HepG2 (cell line): ENCODE data around the gene ADGRL3. TPM values are rescaled to one million over a fixed set of nuclear protein-coding genes. Genes with fewer than 3 reads are reported as not detected.
A peak's percentile ranks its signal among the peaks of the same experiment; 100 is the strongest.

Experiments
- CBX1 ChIP-seq: IDR thresholded peaks from one replicate; pipeline ENCODE4 v1.6.1; 2016; ENCODE audit warnings: antibody characterized with exemption, low read depth
- FOXC1 ChIP-seq: sonication (generic); formaldehyde crosslinking; IDR thresholded peaks from 2 replicates; pipeline ENCODE4 v1.8.0; 2022; ENCODE audit warnings: mild to moderate bottlenecking, missing genetic modification reagents, borderline replicate concordance
- FOXK2 ChIP-seq: fragments of 450-650 bp; IDR thresholded peaks from 2 replicates; pipeline ENCODE4 v1.6.1; 2016
- GATAD2A ChIP-seq: IDR thresholded peaks from 2 replicates; pipeline ENCODE4 v1.6.1; 2016
- HNF4A ChIP-seq: sonication (generic); formaldehyde crosslinking; IDR thresholded peaks from 2 replicates; pipeline ENCODE4 v1.4.0; 2020; ENCODE audit warnings: missing genetic modification reagents
- HNF4G ChIP-seq, 2 experiments: sonication (generic) in 1 of 2; formaldehyde crosslinking in 1 of 2; IDR thresholded peaks; 2 replicates each; pipeline versions ENCODE4 v1.4.0 to v1.6.1; 2011 to 2020; ENCODE audit warnings: borderline replicate concordance in 2 of 2, low read depth in 2 of 2, mild to moderate bottlenecking in 2 of 2, low read length in 1 of 2, missing genetic modification reagents in 1 of 2, moderate library complexity in 1 of 2
- KDM5B ChIP-seq: sonication (generic); formaldehyde crosslinking; IDR thresholded peaks from 2 replicates; pipeline ENCODE4 v1.4.0; 2020; ENCODE audit warnings: missing genetic modification reagents, mild to moderate bottlenecking, borderline replicate concordance
- NR2C2 ChIP-seq: sonication (generic); formaldehyde crosslinking; IDR thresholded peaks from 2 replicates; pipeline ENCODE4 v1.4.0; 2020; ENCODE audit warnings: missing genetic modification reagents, mild to moderate bottlenecking, moderate library complexity, borderline replicate concordance
- POGK ChIP-seq: sonication (generic); formaldehyde crosslinking; conservative IDR thresholded peaks from 2 replicates; pipeline ENCODE4 v1.8.0; 2022; ENCODE audit warnings: mild to moderate bottlenecking, moderate library complexity, missing genetic modification reagents
- RFX1 ChIP-seq: fragments of 450-650 bp; IDR thresholded peaks from 2 replicates; pipeline ENCODE4 v1.6.1; 2017
- SOX13 ChIP-seq, 3 experiments: fragments of 450-650 bp in 1 of 3; sonication (generic) in 1 of 3; formaldehyde crosslinking in 1 of 3; IDR thresholded peaks in 2 of 3; conservative IDR thresholded peaks in 1 of 3; 2 replicates each; pipeline versions ENCODE4 v1.5.0 to v1.6.1; 2016 to 2020; ENCODE audit warnings: antibody characterized with exemption in 1 of 3, mild to moderate bottlenecking in 1 of 3, missing compliant biosample characterization in 1 of 3, missing genetic modification reagents in 1 of 3, moderate library complexity in 1 of 3
- SRY ChIP-seq: sonication (generic); formaldehyde crosslinking; IDR thresholded peaks from 2 replicates; pipeline ENCODE4 v1.8.0; 2022; ENCODE audit warnings: mild to moderate bottlenecking, missing genetic modification reagents
- ZBTB2 ChIP-seq: sonication (generic); formaldehyde crosslinking; IDR thresholded peaks from 2 replicates; pipeline ENCODE4 v1.8.0; 2022; ENCODE audit warnings: low read depth, missing genetic modification reagents
- ZNF207 ChIP-seq: fragments of 450-650 bp; IDR thresholded peaks from 2 replicates; pipeline ENCODE4 v1.6.1; 2016; ENCODE audit warnings: antibody characterized with exemption, borderline replicate concordance
- ZNF296 ChIP-seq: sonication (generic); formaldehyde crosslinking; conservative IDR thresholded peaks from 2 replicates; pipeline ENCODE4 v1.5.0; 2020; ENCODE audit warnings: mild to moderate bottlenecking, missing genetic modification reagents
- ZNF530 ChIP-seq: sonication (generic); formaldehyde crosslinking; IDR thresholded peaks from 2 replicates; pipeline ENCODE4 v1.5.0; 2020; ENCODE audit warnings: low read depth, mild to moderate bottlenecking, missing genetic modification reagents
- ZNF75D ChIP-seq: sonication (generic); formaldehyde crosslinking; IDR thresholded peaks from 2 replicates; pipeline ENCODE4 v1.8.1; 2023; ENCODE audit warnings: missing genetic modification reagents, mild to moderate bottlenecking, borderline replicate concordance
- ZNF790 ChIP-seq: sonication (generic); formaldehyde crosslinking; IDR thresholded peaks from 2 replicates; pipeline ENCODE4 v1.8.0; 2022; ENCODE audit warnings: missing genetic modification reagents, mild to moderate bottlenecking, borderline replicate concordance
- polyA plus RNA-seq, 8 experiments: library from polyadenylated mRNA; depleted of rRNA in 3 of 8; stranded (reverse) in 7 of 8; unstranded in 1 of 8; fragments of >200 nt; fragmentation: Illumina TruSeq in 4 of 8; extraction: Trizol in 4 of 8; gene quantifications; 2 replicates each; pipeline versions ENCODE4 v1.2.1 to v1.2.3, GENCODE V29; 2011 to 2016; ENCODE audit warnings: low read depth in 4 of 8, missing spikeins in 1 of 8, mixed read lengths in 1 of 8; ENCODE audit not compliant: insufficient read depth in 1 of 8
- total RNA-seq, 5 experiments: library from RNA; depleted of rRNA; stranded (reverse); fragments of >200 nt; fragmentation: Illumina TruSeq; extraction: Trizol; gene quantifications; 2 replicates each; pipeline ENCODE4 v1.2.3, GENCODE V29; 2016; ENCODE audit warnings: low read depth in 1 of 5
- TF ChIP-seq, protein P1 (sequence below): sonication (generic); formaldehyde crosslinking; IDR thresholded peaks from 2 replicates; pipeline ENCODE4 v1.5.0; 2020; ENCODE audit warnings: missing genetic modification reagents
- TF ChIP-seq, protein P2 (sequence below): sonication (generic); IDR thresholded peaks from 2 replicates; pipeline ENCODE4 v1.6.1; 2016; ENCODE audit warnings: low read depth, borderline replicate concordance
- TF ChIP-seq, protein P3 (sequence below): sonication (generic); formaldehyde crosslinking; IDR thresholded peaks from 2 replicates; pipeline ENCODE4 v1.4.0; 2020; ENCODE audit warnings: low read depth, missing genetic modification reagents

ADGRL3 gene
- total and polyA plus RNA-seq, 2 of the 13 experiments (the other 11 are each of a cell fraction or from before 2014, with no cell fraction given): 0.04 to 0.05 TPM

- TF ChIP-seq POGK (CRISPR knock-in tag): no peak
- TF ChIP-seq GATAD2A (CRISPR knock-in tag): 0 out of 2 replicates have a peak, but pooled peaks have one; percentile 12
- peak; percentile 26; the same call in 1 of the 2 replicates for TF ChIP-seq HNF4G (IDR thresholded peaks at IDR 0.05; ENCODE audit: borderline replicate concordance, low read depth, low read length)
- no peak; the same call in 1 of the 2 replicates for TF ChIP-seq HNF4G (CRISPR knock-in tag; IDR thresholded peaks at IDR 0.05; ENCODE audit: borderline replicate concordance, low read depth)
- TF ChIP-seq ZNF530 (CRISPR knock-in tag): no peak
- TF ChIP-seq SRY (CRISPR knock-in tag): no peak
- no peak for TF ChIP-seq SOX13 (IDR thresholded peaks at IDR 0.05)
- TF ChIP-seq SOX13 (CRISPR knock-in tag; conservative IDR thresholded peaks at IDR 0.05 in 1 of 2, IDR thresholded peaks at IDR 0.05 in 1 of 2): 0 out of 4 replicates have a peak, but pooled peaks of 1 of the 2 experiments have one; percentile 10
- no peak for TF ChIP-seq ZNF790
- TF ChIP-seq FOXK2: no peak
- TF ChIP-seq RFX1: no peak
- TF ChIP-seq, protein P1, sequence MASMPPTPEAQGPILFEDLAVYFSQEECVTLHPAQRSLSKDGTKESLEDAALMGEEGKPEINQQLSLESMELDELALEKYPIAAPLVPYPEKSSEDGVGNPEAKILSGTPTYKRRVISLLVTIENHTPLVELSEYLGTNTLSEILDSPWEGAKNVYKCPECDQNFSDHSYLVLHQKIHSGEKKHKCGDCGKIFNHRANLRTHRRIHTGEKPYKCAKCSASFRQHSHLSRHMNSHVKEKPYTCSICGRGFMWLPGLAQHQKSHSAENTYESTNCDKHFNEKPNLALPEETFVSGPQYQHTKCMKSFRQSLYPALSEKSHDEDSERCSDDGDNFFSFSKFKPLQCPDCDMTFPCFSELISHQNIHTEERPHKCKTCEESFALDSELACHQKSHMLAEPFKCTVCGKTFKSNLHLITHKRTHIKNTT (CRISPR knock-in tag): no peak
- TF ChIP-seq ZNF296 (CRISPR knock-in tag): no peak
- peak; percentile 63 for TF ChIP-seq HNF4A (CRISPR knock-in tag)
- TF ChIP-seq CBX1: no peak
- TF ChIP-seq KDM5B (CRISPR knock-in tag): no peak
- TF ChIP-seq ZNF207: no peak
- TF ChIP-seq, protein P2, sequence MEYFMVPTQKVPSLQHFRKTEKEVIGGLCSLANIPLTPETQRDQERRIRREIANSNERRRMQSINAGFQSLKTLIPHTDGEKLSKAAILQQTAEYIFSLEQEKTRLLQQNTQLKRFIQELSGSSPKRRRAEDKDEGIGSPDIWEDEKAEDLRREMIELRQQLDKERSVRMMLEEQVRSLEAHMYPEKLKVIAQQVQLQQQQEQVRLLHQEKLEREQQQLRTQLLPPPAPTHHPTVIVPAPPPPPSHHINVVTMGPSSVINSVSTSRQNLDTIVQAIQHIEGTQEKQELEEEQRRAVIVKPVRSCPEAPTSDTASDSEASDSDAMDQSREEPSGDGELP: no peak
- TF ChIP-seq ZBTB2 (CRISPR knock-in tag): no peak
- no peak for TF ChIP-seq NR2C2 (CRISPR knock-in tag)
- no peak for TF ChIP-seq ZNF75D (CRISPR knock-in tag)
- TF ChIP-seq FOXC1 (CRISPR knock-in tag): no peak
- TF ChIP-seq, protein P3, sequence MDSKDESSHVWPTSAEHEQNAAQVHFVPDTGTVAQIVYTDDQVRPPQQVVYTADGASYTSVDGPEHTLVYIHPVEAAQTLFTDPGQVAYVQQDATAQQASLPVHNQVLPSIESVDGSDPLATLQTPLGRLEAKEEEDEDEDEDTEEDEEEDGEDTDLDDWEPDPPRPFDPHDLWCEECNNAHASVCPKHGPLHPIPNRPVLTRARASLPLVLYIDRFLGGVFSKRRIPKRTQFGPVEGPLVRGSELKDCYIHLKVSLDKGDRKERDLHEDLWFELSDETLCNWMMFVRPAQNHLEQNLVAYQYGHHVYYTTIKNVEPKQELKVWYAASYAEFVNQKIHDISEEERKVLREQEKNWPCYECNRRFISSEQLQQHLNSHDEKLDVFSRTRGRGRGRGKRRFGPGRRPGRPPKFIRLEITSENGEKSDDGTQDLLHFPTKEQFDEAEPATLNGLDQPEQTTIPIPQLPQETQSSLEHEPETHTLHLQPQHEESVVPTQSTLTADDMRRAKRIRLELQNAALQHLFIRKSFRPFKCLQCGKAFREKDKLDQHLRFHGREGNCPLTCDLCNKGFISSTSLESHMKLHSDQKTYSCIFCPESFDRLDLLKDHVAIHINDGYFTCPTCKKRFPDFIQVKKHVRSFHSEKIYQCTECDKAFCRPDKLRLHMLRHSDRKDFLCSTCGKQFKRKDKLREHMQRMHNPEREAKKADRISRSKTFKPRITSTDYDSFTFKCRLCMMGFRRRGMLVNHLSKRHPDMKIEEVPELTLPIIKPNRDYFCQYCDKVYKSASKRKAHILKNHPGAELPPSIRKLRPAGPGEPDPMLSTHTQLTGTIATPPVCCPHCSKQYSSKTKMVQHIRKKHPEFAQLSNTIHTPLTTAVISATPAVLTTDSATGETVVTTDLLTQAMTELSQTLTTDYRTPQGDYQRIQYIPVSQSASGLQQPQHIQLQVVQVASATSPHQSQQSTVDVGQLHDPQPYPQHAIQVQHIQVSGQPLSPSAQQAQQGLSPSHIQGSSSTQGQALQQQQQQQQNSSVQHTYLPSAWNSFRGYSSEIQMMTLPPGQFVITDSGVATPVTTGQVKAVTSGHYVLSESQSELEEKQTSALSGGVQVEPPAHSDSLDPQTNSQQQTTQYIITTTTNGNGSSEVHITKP (CRISPR knock-in tag): no peak
These were observed 356.2 kb downstream of the ADGRL3 start (continued) for GRCh38 chr4:61556277-61556676.
